ENCODE measurements around the gene FRMD4A.
"Not testable (repeated sequence)": the region's sequence is repeated elsewhere in the genome, so short reads cannot be mapped to it uniquely, and the experiment has no call there.

The FRMD4A gene

GRCh38 chr10:13877154-13877909, 453.4 kb downstream of the FRMD4A start:
- DNase-seq (ENCODE audit: low read depth), result no peak

GRCh38 chr10:13873196-13873595, 457.5 kb downstream of the FRMD4A start:
- DNase-seq (ENCODE audit: low read depth), result no peak

GRCh38 chr10:13872411-13872810, 458.3 kb downstream of the FRMD4A start:
- DNase-seq (ENCODE audit: low read depth), result no peak

GRCh38 chr10:13871776-13872175, 458.9 kb downstream of the FRMD4A start:
- DNase-seq (ENCODE audit: low read depth), result no peak

- no peak for DNase-seq (ENCODE audit: low read depth)
Observed at GRCh38 chr10:13871011-13871410, 459.7 kb downstream of the FRMD4A start.

GRCh38 chr10:13869295-13869664, 461.4 kb downstream of the FRMD4A start:
- no peak for DNase-seq (ENCODE audit: low read depth)

GRCh38 chr10:13868528-13869294, 462.0 kb downstream of the FRMD4A start:
- no peak for DNase-seq (ENCODE audit: low read depth)

- DNase-seq (ENCODE audit: low read depth), result no peak
Observed at GRCh38 chr10:13867822-13868221, 462.9 kb downstream of the FRMD4A start.

- peak; percentile 81 for DNase-seq (ENCODE audit: low read depth)
Observed at GRCh38 chr10:13865758-13866491, 464.8 kb downstream of the FRMD4A start.

- DNase-seq (ENCODE audit: low read depth), result not testable (repeated sequence)
Observed at GRCh38 chr10:13865220-13865619, 465.5 kb downstream of the FRMD4A start.

- no peak for DNase-seq (ENCODE audit: low read depth)
Observed at GRCh38 chr10:13862546-13863233, 468.0 kb downstream of the FRMD4A start.

- DNase-seq (ENCODE audit: low read depth), result no peak
Observed at GRCh38 chr10:13860886-13861285, 469.8 kb downstream of the FRMD4A start.

- DNase-seq (ENCODE audit: low read depth), result no peak
Observed at GRCh38 chr10:13859979-13860654, 470.6 kb downstream of the FRMD4A start.

GRCh38 chr10:13858709-13859108, 472.0 kb downstream of the FRMD4A start:
- DNase-seq (ENCODE audit: low read depth), result no peak

- DNase-seq (ENCODE audit: low read depth), result no peak
Observed at GRCh38 chr10:13857451-13857850, 473.3 kb downstream of the FRMD4A start.

- DNase-seq (ENCODE audit: low read depth), result no peak
Observed at GRCh38 chr10:13853854-13854253, 476.9 kb downstream of the FRMD4A start.

GRCh38 chr10:13852872-13853271, 477.9 kb downstream of the FRMD4A start:
- no peak for DNase-seq (ENCODE audit: low read depth)

- no peak for DNase-seq (ENCODE audit: low read depth)
Observed at GRCh38 chr10:13851906-13852305, 478.8 kb downstream of the FRMD4A start.

GRCh38 chr10:13848520-13849445, 481.9 kb downstream of the FRMD4A start:
- no peak for DNase-seq (ENCODE audit: low read depth)

- DNase-seq (ENCODE audit: low read depth), result no peak
Observed at GRCh38 chr10:13847201-13847631, 483.5 kb downstream of the FRMD4A start.

Measured in HS-5 (cell line).